Cardiac fibroblast (primary cell): Measurements from ENCODE around the gene RASSF4.
"Not testable (repeated sequence)": the region's sequence is repeated elsewhere in the genome, so short reads cannot be mapped to it uniquely, and the experiment has no call there.

ENCODE experiments used
- DNase-seq, 2 donors: peaks; one replicate each; pipeline versions ENCODE4 v3.0.0 to v3.0.0-alpha.2; 2010; ENCODE audit warnings: low read depth in 2 of 2
- H3K4me3 ChIP-seq, 2 donors: replicated peaks in 1 of 2; 1 replicate in 1 of 2; 2 replicates in 1 of 2; pipeline ENCODE4 v1.5.1; 2011; ENCODE audit warnings: low read depth in 2 of 2, low read length in 2 of 2, mild to moderate bottlenecking in 2 of 2, moderate library complexity in 1 of 2
- TF ChIP-seq, protein P1 (sequence below): IDR thresholded peaks from one replicate; pipeline ENCODE4 v1.5.1; 2011; ENCODE audit warnings: low read depth, mild to moderate bottlenecking, low read length, inconsistent platforms

Gene RASSF4

DNA sequence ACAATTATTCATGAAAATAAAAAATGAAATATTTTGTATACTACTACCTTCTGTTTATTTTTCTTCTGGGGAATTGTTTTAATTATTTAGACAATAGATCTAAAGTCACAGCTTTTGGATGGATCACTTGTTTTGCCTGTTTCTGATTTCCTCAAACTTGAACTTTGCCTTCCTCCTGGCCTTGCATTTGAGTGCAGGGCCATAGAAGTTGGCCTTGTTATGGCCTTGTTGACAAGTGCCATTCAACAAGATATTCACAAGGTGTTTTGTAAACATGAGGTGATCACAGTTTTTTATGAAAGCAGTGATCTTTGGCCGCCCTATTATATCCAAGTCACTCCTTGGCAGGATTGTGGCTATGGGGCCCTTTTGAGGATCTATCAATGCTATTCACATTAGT lies 45.7 kb downstream of the RASSF4 start:
- DNase-seq: no peak
- no peak overlapping the region for H3K4me3 ChIP-seq
- TF ChIP-seq, protein P1, sequence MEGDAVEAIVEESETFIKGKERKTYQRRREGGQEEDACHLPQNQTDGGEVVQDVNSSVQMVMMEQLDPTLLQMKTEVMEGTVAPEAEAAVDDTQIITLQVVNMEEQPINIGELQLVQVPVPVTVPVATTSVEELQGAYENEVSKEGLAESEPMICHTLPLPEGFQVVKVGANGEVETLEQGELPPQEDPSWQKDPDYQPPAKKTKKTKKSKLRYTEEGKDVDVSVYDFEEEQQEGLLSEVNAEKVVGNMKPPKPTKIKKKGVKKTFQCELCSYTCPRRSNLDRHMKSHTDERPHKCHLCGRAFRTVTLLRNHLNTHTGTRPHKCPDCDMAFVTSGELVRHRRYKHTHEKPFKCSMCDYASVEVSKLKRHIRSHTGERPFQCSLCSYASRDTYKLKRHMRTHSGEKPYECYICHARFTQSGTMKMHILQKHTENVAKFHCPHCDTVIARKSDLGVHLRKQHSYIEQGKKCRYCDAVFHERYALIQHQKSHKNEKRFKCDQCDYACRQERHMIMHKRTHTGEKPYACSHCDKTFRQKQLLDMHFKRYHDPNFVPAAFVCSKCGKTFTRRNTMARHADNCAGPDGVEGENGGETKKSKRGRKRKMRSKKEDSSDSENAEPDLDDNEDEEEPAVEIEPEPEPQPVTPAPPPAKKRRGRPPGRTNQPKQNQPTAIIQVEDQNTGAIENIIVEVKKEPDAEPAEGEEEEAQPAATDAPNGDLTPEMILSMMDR: no peak

GRCh38 chr10:45006276-45007030 lies 46.9 kb downstream of the RASSF4 start:
- no peak overlapping the region for H3K4me3 ChIP-seq
- no peak for DNase-seq
- TF ChIP-seq, protein P1: no peak

- TF ChIP-seq, protein P1: peak; percentile 67
- H3K4me3 ChIP-seq: no peak overlapping the region
- DNase-seq: peak; percentile 92 to 94
These were observed 49.0 kb downstream of the RASSF4 start for GRCh38 chr10:45008524-45009161.

DNA sequence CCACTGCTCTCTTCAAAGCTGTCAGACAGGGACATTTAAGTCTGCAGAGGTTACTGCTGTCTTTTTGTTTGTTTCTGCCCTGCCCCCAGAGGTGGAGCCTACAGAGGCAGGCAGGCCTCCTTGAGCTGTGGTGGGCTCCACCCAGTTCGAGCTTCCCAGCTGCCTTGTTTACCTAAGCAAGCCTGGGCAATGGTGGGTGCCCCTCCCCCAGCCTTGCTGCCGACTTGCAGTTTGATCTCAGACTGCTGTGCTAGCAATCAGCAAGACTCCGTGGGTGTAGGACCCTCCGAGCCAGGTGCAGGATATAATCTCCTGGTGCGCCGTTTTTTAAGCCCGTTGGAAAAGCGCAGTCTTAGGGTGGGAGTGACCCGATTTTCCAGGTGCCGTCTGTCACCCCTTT lies 55.0 kb downstream of the RASSF4 start:
- not testable (repeated sequence) for H3K4me3 ChIP-seq, DNase-seq

DNA sequence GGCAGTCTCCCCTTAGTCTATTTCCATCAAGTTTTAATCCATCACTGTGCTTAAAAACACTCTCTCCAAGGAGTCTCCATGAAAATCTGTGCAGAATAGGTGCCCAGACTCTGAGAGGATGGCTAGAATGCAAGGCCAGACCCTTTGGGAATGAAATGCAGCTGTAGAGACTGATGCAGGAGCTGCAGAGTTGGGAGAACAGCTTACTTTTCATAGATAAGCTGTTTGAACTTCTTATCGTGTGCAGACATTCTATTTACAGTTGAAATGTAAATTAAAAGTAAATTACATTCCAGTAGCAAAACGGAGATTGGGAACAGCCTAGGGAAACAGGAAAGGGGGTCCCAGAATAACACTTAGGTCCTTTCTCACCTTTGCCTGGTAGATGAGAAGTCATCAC lies 56.0 kb downstream of the RASSF4 start:
- no peak overlapping the region for H3K4me3 ChIP-seq
- TF ChIP-seq, protein P1: no peak
- DNase-seq: no peak

GRCh38 chr10:45023426-45023825 lies 63.8 kb downstream of the RASSF4 start:
- TF ChIP-seq, protein P1: no peak
- DNase-seq: peak in 1 of 2 donors; percentile 64
- H3K4me3 ChIP-seq: no peak overlapping the region

GRCh38 chr10:45034301-45034700 lies 74.7 kb downstream of the RASSF4 start:
- TF ChIP-seq, protein P1: no peak
- H3K4me3 ChIP-seq: no peak overlapping the region
- peak in 1 of 2 donors; percentile 53 for DNase-seq
